ENCODE data around the gene SH3GL3. TPM values are rescaled to one million over a fixed set of nuclear protein-coding genes. Genes with fewer than 3 reads are reported as not detected.

Gene SH3GL3
- total and polyA plus RNA-seq, 4 donors: 0.48 to 0.62 TPM; not detected in 2

GRCh38 chr15:83430441-83430840 is 16.7 kb upstream of the SH3GL3 start:
- ATAC-seq (ENCODE audit: low FRiP score): no peak
- Histone ChIP-seq H3K9me3 (ENCODE audit: control insufficient read depth, low read length) (peaks cover 3% of the 10 kb centered on the region), H3K4me3 (ENCODE audit: low read length in 2 of 2) (no peak overlapping the region), H3K27me3 (ENCODE audit: control insufficient read depth in 1 of 2, insufficient read depth in 2 of 2, low read length in 1 of 2) (no peaks in the 10 kb centered on the region), H3K4me1 (ENCODE audit: control insufficient read depth in 1 of 2, insufficient read depth in 2 of 2, low read length in 2 of 2) (no peaks in the 10 kb centered on the region), H3K27ac (ENCODE audit: low read depth in 1 of 2, low read length in 2 of 2) (no peak overlapping the region), H3K36me3 (ENCODE audit: control insufficient read depth in 1 of 2, insufficient read depth in 2 of 2, low read length in 1 of 2) (no peaks in the 10 kb centered on the region)
- 49 to 55% methylated on average over 3 of the region's 3 CpGs for WGBS, 2 donors
- DNase-seq: no peak
- intact Hi-C loops (cut with DNase I): loop anchor here (10.0 kb wide), 1 partner anchor 594 kb away; no protein-coding TSS in a partner anchor

- H3K27ac ChIP-seq (ENCODE audit: low read depth in 1 of 2, low read length in 2 of 2): no peak overlapping the region
- intact Hi-C loops (cut with DNase I): loop anchor here (10.0 kb wide), 1 partner anchor 593 kb away; no protein-coding TSS in a partner anchor
- no peak overlapping the region for H3K4me3 ChIP-seq (ENCODE audit: low read length in 2 of 2)
- 50 to 56% methylated on average over 2 of the region's 2 CpGs for WGBS, 2 donors
- ATAC-seq (ENCODE audit: low FRiP score) (no peak), DNase-seq (no peak)
- H3K27me3 ChIP-seq (ENCODE audit: control insufficient read depth in 1 of 2, insufficient read depth in 2 of 2, low read length in 1 of 2): no peaks in the 10 kb centered on the region
- H3K36me3 ChIP-seq (ENCODE audit: control insufficient read depth in 1 of 2, insufficient read depth in 2 of 2, low read length in 1 of 2): no peaks in the 10 kb centered on the region
- H3K9me3 ChIP-seq (ENCODE audit: control insufficient read depth, low read length): peaks cover 3% of the 10 kb centered on the region
- no peaks in the 10 kb centered on the region for H3K4me1 ChIP-seq (ENCODE audit: control insufficient read depth in 1 of 2, insufficient read depth in 2 of 2, low read length in 2 of 2)
These were observed 15.6 kb upstream of the SH3GL3 start for GRCh38 chr15:83431521-83431920.

- Histone ChIP-seq H3K27ac (ENCODE audit: low read depth in 1 of 2, low read length in 2 of 2) (no peak overlapping the region), H3K4me1 (ENCODE audit: control insufficient read depth in 1 of 2, insufficient read depth in 2 of 2, low read length in 2 of 2) (no peaks in the 10 kb centered on the region), H3K4me3 (ENCODE audit: low read length in 2 of 2) (no peak overlapping the region), H3K36me3 (ENCODE audit: control insufficient read depth in 1 of 2, insufficient read depth in 2 of 2, low read length in 1 of 2) (no peaks in the 10 kb centered on the region), H3K9me3 (ENCODE audit: control insufficient read depth, low read length) (no peaks in the 10 kb centered on the region), H3K27me3 (ENCODE audit: control insufficient read depth in 1 of 2, insufficient read depth in 2 of 2, low read length in 1 of 2) (no peaks in the 10 kb centered on the region)
- 28 to 32% methylated on average over 6 to 8 of the region's 8 CpGs for WGBS, 2 donors
- ATAC-seq (ENCODE audit: low FRiP score): no peak
- intact Hi-C loops (cut with DNase I): loop anchor here (5.0 to 10.0 kb wide), 2 partner anchors 188 to 590 kb away; no protein-coding TSS in a partner anchor
- no peak for DNase-seq
These were observed 11.9 kb upstream of the SH3GL3 start for GRCh38 chr15:83435202-83435601.

- no peak overlapping the region for H3K4me3 ChIP-seq (ENCODE audit: low read length in 2 of 2)
- no peaks in the 10 kb centered on the region for H3K36me3 ChIP-seq (ENCODE audit: control insufficient read depth in 1 of 2, insufficient read depth in 2 of 2, low read length in 1 of 2)
- H3K27ac ChIP-seq (ENCODE audit: low read depth in 1 of 2, low read length in 2 of 2): no peak overlapping the region
- ATAC-seq (ENCODE audit: low FRiP score): no peak
- no peaks in the 10 kb centered on the region for H3K9me3 ChIP-seq (ENCODE audit: control insufficient read depth, low read length)
- no peak for DNase-seq
- intact Hi-C loops (cut with DNase I): loop anchor here (5.0 to 10.0 kb wide), 2 partner anchors 188 to 589 kb away; no protein-coding TSS in a partner anchor
- H3K27me3 ChIP-seq (ENCODE audit: control insufficient read depth in 1 of 2, insufficient read depth in 2 of 2, low read length in 1 of 2): no peaks in the 10 kb centered on the region
- WGBS, 2 donors: 90% methylated on average over 8 of the region's 8 CpGs
- no peaks in the 10 kb centered on the region for H3K4me1 ChIP-seq (ENCODE audit: control insufficient read depth in 1 of 2, insufficient read depth in 2 of 2, low read length in 2 of 2)
These were observed 11.4 kb upstream of the SH3GL3 start for GRCh38 chr15:83435782-83436181.

- no peaks in the 10 kb centered on the region for H3K27me3 ChIP-seq (ENCODE audit: control insufficient read depth in 1 of 2, insufficient read depth in 2 of 2, low read length in 1 of 2)
- H3K9me3 ChIP-seq (ENCODE audit: control insufficient read depth, low read length): no peaks in the 10 kb centered on the region
- intact Hi-C loops (cut with DNase I): loop anchor here (5.0 to 10.0 kb wide), 2 partner anchors 189 to 588 kb away; no protein-coding TSS in a partner anchor
- H3K4me1 ChIP-seq (ENCODE audit: control insufficient read depth in 1 of 2, insufficient read depth in 2 of 2, low read length in 2 of 2): no peaks in the 10 kb centered on the region
- H3K4me3 ChIP-seq (ENCODE audit: low read length in 2 of 2): no peak overlapping the region
- WGBS, 2 donors: 13 to 16% methylated on average over 6 of the region's 6 CpGs
- no peak for ATAC-seq (ENCODE audit: low FRiP score)
- no peaks in the 10 kb centered on the region for H3K36me3 ChIP-seq (ENCODE audit: control insufficient read depth in 1 of 2, insufficient read depth in 2 of 2, low read length in 1 of 2)
- no peak for DNase-seq
- no peak overlapping the region for H3K27ac ChIP-seq (ENCODE audit: low read depth in 1 of 2, low read length in 2 of 2)
These were observed 10.5 kb upstream of the SH3GL3 start for GRCh38 chr15:83436513-83437158.

GRCh38 chr15:83443076-83443847 is 3.9 kb upstream of the SH3GL3 start:
- DNase-seq (no peak), ATAC-seq (ENCODE audit: low FRiP score) (no peak)
- H3K4me3 ChIP-seq (ENCODE audit: low read length in 2 of 2): no peak overlapping the region
- 80 to 88% methylated on average over 5 of the region's 5 CpGs for WGBS, 2 donors
- H3K27me3 ChIP-seq (ENCODE audit: control insufficient read depth in 1 of 2, insufficient read depth in 2 of 2, low read length in 1 of 2): no peaks in the 10 kb centered on the region
- no peaks in the 10 kb centered on the region for H3K9me3 ChIP-seq (ENCODE audit: control insufficient read depth, low read length)
- no peaks in the 10 kb centered on the region for H3K36me3 ChIP-seq (ENCODE audit: control insufficient read depth in 1 of 2, insufficient read depth in 2 of 2, low read length in 1 of 2)
- intact Hi-C loops (cut with DNase I): loop anchor here in 1 of 2 donors (10.0 kb wide), 1 partner anchor 302 kb away; no protein-coding TSS in a partner anchor
- H3K27ac ChIP-seq (ENCODE audit: low read depth in 1 of 2, low read length in 2 of 2): no peak overlapping the region
- H3K4me1 ChIP-seq (ENCODE audit: control insufficient read depth in 1 of 2, insufficient read depth in 2 of 2, low read length in 2 of 2): no peaks in the 10 kb centered on the region

- intact Hi-C loops (cut with DNase I): loop anchor here in 1 of 2 donors (10.0 kb wide), 1 partner anchor 300 kb away; no protein-coding TSS in a partner anchor
- DNase-seq (no peak), ATAC-seq (ENCODE audit: low FRiP score) (no peak)
- no peak overlapping the region for H3K4me3 ChIP-seq (ENCODE audit: low read length in 2 of 2)
- H3K27me3 ChIP-seq (ENCODE audit: control insufficient read depth in 1 of 2, insufficient read depth in 2 of 2, low read length in 1 of 2): no peaks in the 10 kb centered on the region
- H3K9me3 ChIP-seq (ENCODE audit: control insufficient read depth, low read length): no peaks in the 10 kb centered on the region
- no peaks in the 10 kb centered on the region for H3K4me1 ChIP-seq (ENCODE audit: control insufficient read depth in 1 of 2, insufficient read depth in 2 of 2, low read length in 2 of 2)
- no peak overlapping the region for H3K27ac ChIP-seq (ENCODE audit: low read depth in 1 of 2, low read length in 2 of 2)
- H3K36me3 ChIP-seq (ENCODE audit: control insufficient read depth in 1 of 2, insufficient read depth in 2 of 2, low read length in 1 of 2): no peaks in the 10 kb centered on the region
These were observed 2.2 kb upstream of the SH3GL3 start for GRCh38 chr15:83444936-83445335.

- Histone ChIP-seq H3K27ac (ENCODE audit: low read depth in 1 of 2, low read length in 2 of 2) (no peak overlapping the region), H3K27me3 (ENCODE audit: control insufficient read depth in 1 of 2, insufficient read depth in 2 of 2, low read length in 1 of 2) (no peaks in the 10 kb centered on the region), H3K4me1 (ENCODE audit: control insufficient read depth in 1 of 2, insufficient read depth in 2 of 2, low read length in 2 of 2) (no peaks in the 10 kb centered on the region), H3K9me3 (ENCODE audit: control insufficient read depth, low read length) (no peaks in the 10 kb centered on the region), H3K4me3 (ENCODE audit: low read length in 2 of 2) (no peak overlapping the region), H3K36me3 (ENCODE audit: control insufficient read depth in 1 of 2, insufficient read depth in 2 of 2, low read length in 1 of 2) (no peaks in the 10 kb centered on the region)
- DNase-seq: no peak
- WGBS, 2 donors: 3 to 6% methylated on average over 5 of the region's 5 CpGs
- intact Hi-C loops (cut with DNase I): loop anchor here in 1 of 2 donors (10.0 kb wide), 1 partner anchor 299 kb away; no protein-coding TSS in a partner anchor
- ATAC-seq (ENCODE audit: low FRiP score): no peak
These were observed 1.5 kb upstream of the SH3GL3 start for GRCh38 chr15:83445643-83446042.

Measured in aorta (tissue), 5 donors.